ENCODE data around the gene PSMD2. TPM values are rescaled to one million over a fixed set of nuclear protein-coding genes. Genes with fewer than 3 reads are reported as not detected.

PSMD2 gene
- total RNA-seq, 1 donor from 2014 or later = 210 TPM

DNA sequence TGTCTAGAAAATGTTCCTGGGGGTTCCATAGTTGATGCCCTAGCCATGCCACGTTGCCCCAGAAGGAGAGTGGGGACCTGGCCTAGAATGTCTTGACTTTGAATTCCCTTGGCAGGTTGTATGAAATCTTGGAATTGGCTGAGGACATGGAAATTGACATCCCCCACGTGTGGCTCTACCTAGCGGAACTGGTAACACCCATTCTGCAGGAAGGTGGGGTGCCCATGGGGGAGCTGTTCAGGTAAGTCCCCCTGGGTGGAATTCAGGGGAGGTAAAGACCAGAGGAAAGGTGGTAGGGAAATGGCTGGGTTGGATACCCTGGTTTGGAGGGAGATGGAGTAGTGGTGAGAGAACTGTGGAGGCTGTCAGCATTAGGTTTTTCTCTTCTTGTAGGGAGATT lies 29.5 kb downstream of the PSMD2 start:
- no peak for DNase-seq
- POLR2A ChIA-PET = no interaction called here
- Mint-ChIP-seq H3K9me3 (no peaks in the 10 kb centered on the region), H3K4me1 (no peaks in the 10 kb centered on the region), H3K27ac (no peak overlapping the region), H3K36me3 (ENCODE audit: low read depth) (peaks cover 99% of the 10 kb centered on the region), H3K4me3 (no peak overlapping the region), H3K27me3 (no peaks in the 10 kb centered on the region)
- intact Hi-C loops (cut with micrococcal nuclease) = no loop called here
- TF ChIP-seq, protein P1, sequence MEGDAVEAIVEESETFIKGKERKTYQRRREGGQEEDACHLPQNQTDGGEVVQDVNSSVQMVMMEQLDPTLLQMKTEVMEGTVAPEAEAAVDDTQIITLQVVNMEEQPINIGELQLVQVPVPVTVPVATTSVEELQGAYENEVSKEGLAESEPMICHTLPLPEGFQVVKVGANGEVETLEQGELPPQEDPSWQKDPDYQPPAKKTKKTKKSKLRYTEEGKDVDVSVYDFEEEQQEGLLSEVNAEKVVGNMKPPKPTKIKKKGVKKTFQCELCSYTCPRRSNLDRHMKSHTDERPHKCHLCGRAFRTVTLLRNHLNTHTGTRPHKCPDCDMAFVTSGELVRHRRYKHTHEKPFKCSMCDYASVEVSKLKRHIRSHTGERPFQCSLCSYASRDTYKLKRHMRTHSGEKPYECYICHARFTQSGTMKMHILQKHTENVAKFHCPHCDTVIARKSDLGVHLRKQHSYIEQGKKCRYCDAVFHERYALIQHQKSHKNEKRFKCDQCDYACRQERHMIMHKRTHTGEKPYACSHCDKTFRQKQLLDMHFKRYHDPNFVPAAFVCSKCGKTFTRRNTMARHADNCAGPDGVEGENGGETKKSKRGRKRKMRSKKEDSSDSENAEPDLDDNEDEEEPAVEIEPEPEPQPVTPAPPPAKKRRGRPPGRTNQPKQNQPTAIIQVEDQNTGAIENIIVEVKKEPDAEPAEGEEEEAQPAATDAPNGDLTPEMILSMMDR (IDR thresholded peaks at IDR 0.05) = no peak
- ATAC-seq (ENCODE audit: low read depth) = no peak
- CTCF ChIA-PET = no interaction called here

DNA sequence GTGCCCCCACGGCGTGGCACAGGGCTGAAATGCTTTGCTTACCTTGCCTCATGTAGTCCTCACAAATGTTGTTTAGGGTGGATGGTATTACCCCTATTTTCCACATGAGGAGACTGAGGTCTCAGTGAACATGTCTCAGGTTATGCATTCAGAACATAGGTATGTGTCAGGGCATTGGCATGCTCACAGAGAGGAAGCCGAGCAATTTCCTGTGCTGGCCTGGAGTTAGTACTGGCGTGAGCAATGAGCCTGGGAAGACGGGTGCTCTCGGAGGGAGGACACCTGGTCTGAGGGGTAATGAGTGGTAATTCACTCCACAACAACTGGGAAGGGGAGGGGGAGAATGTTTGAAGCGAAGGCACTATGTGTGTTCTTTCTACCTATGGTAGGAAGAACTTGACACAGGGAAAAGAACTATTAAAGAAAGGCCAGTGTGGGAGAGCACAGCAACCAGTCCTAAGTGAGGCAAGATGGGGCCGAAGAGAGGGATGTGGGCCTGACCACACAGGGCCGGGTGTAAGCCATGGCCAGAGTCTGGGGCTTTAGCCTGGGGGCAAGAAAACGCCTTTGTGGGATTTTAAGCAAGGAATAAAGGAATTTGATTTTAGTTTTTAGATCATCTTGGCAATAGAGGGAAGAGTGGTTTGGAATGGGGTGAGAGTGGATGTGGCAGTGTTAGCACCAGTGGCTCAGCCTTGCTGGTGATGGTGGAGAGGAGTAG lies 33.5 kb downstream of the PSMD2 start:
- TF ChIP-seq, protein P1 (IDR thresholded peaks at IDR 0.05) = no peak
- intact Hi-C loops (cut with micrococcal nuclease) = no loop called here
- no peak for DNase-seq
- H3K27me3 Mint-ChIP-seq = peaks cover 1% of the 10 kb centered on the region
- peaks cover 76% of the 10 kb centered on the region for H3K36me3 Mint-ChIP-seq (ENCODE audit: low read depth)
- H3K9me3 Mint-ChIP-seq = no peaks in the 10 kb centered on the region
- no peak overlapping the region for H3K4me3 Mint-ChIP-seq
- ATAC-seq (ENCODE audit: low read depth) = no peak
- ChIA-PET POLR2A (no interaction called here), CTCF (no interaction called here)
- H3K27ac Mint-ChIP-seq = peak overlapping the region; percentile 56
- peaks cover 25% of the 10 kb centered on the region for H3K4me1 Mint-ChIP-seq

DNA sequence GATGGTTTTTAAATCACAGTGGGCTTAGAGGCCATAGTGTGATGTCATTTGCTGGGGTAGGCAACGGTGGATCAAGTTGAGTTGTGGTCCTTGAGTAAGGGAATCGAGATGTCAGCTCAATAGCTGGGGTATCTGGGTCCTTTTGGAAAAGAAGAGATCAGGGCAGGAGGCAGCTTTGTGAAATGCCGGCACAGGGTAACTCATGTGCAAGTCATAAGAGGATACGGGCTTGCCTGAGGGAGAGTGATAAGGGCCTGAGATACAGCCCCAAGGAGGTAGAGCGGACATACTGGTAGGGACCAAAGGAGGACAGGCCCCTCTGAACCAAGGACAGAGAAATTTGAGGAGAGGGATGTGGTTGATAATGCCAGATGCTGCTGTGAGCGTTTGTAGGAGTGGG lies 34.1 kb downstream of the PSMD2 start:
- POLR2A ChIA-PET = interaction anchor here (0.6 kb wide), 1 partner anchor 18 kb away, joined by 3 read pairs; no protein-coding TSS in a partner anchor
- intact Hi-C loops (cut with micrococcal nuclease) = no loop called here
- Mint-ChIP-seq H3K4me3 (no peak overlapping the region), H3K36me3 (ENCODE audit: low read depth) (peaks cover 69% of the 10 kb centered on the region), H3K4me1 (peaks cover 32% of the 10 kb centered on the region), H3K9me3 (no peaks in the 10 kb centered on the region), H3K27me3 (peaks cover 5% of the 10 kb centered on the region), H3K27ac (peak overlapping the region; percentile 56)
- ATAC-seq (ENCODE audit: low read depth) (no peak), DNase-seq (no peak)
- CTCF ChIA-PET = no interaction called here
- TF ChIP-seq, protein P1 (IDR thresholded peaks at IDR 0.05) = no peak

- TF ChIP-seq, protein P1 (IDR thresholded peaks at IDR 0.05) = no peak
- ATAC-seq (ENCODE audit: low read depth) = no peak
- POLR2A ChIA-PET = interaction anchor here (0.6 kb wide), 2 partner anchors 19 to 888 kb away, joined by 3 read pairs; no protein-coding TSS in a partner anchor
- DNase-seq = no peak
- CTCF ChIA-PET = no interaction called here
- Mint-ChIP-seq H3K9me3 (no peaks in the 10 kb centered on the region), H3K36me3 (ENCODE audit: low read depth) (peaks cover 64% of the 10 kb centered on the region), H3K27ac (peak overlapping the region; percentile 24), H3K27me3 (peaks cover 5% of the 10 kb centered on the region), H3K4me3 (no peak overlapping the region), H3K4me1 (peaks cover 33% of the 10 kb centered on the region)
- intact Hi-C loops (cut with micrococcal nuclease) = loop anchor here (1.0 kb wide), 1 partner anchor 84 kb away; the partner anchor contains the start of gene EEF1AKMT4
These were observed 34.7 kb downstream of the PSMD2 start for GRCh38 chr3:184333700-184334099.

- Mint-ChIP-seq H3K36me3 (ENCODE audit: low read depth) (peaks cover 55% of the 10 kb centered on the region), H3K27ac (no peak overlapping the region), H3K27me3 (peaks cover 5% of the 10 kb centered on the region), H3K4me1 (peaks cover 33% of the 10 kb centered on the region), H3K4me3 (peak overlapping the region; percentile 56), H3K9me3 (no peaks in the 10 kb centered on the region)
- ChIA-PET CTCF (no interaction called here), POLR2A (interaction anchor here (0.6 kb wide), 1 partner anchor 889 kb away, joined by 3 read pairs; no protein-coding TSS in a partner anchor)
- no peak for DNase-seq
- TF ChIP-seq, protein P1 (IDR thresholded peaks at IDR 0.05) = no peak
- ATAC-seq (ENCODE audit: low read depth) = no peak
- intact Hi-C loops (cut with micrococcal nuclease) = loop anchor here (1.0 kb wide), 4 partner anchors 19 to 85 kb away; partner anchors contain the start of genes EEF1AKMT4 and PSMD2
These were observed 35.6 kb downstream of the PSMD2 start for GRCh38 chr3:184334470-184335158.
